Fibroblast of the aortic adventitia (primary cell): ENCODE results near the gene WDR64. TPM values are rescaled to one million over a fixed set of nuclear protein-coding genes. Genes with fewer than 3 reads are reported as not detected.
A peak's percentile ranks its signal among the peaks of the same experiment; 100 is the strongest.

Experiments
- DNase-seq: peaks from one replicate; pipeline ENCODE4 v3.0.0-alpha.2; 2010; ENCODE audit warnings: low read depth
- H3K4me3 ChIP-seq: 2 replicates; pipeline ENCODE4 v1.5.1; 2011; ENCODE audit warnings: low read depth, mild to moderate bottlenecking, control low read depth, low read length, moderate library complexity
- total RNA-seq: library from RNA; depleted of rRNA; stranded (reverse); fragments of >200 nt; gene quantifications from 2 replicates; pipeline ENCODE4 v1.2.3, GENCODE V29; 2012; ENCODE audit warnings: low replicate concordance
- TF ChIP-seq, protein P1 (sequence below): IDR thresholded peaks from 2 replicates; pipeline ENCODE4 v1.5.1; 2011; ENCODE audit warnings: mild to moderate bottlenecking, low read length, control low read depth, inconsistent platforms; ENCODE audit not compliant: insufficient read depth

WDR64 gene
- total RNA-seq, 1 donor: not detected

DNA sequence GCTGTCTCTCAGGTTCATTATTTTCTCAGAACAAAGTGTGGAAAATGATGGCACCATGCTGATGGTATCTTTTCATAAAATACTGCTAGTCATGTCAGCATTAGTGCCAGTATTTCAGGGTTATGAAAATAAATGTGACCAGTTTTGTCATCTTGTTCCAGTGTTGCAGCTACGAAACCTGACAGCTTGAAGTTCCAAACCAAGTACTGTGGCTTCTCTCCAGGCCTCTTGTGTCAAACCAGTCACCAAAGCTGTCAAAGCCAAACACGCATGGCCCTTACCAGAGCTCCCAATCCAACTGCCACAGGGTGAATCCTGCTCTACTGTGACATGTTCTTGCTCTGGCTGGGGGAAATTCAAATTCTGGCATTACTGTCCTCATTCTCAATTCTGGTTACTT, 175.2 kb downstream of the WDR64 start:
- H3K4me3 ChIP-seq: no peak overlapping the region
- TF ChIP-seq, protein P1, sequence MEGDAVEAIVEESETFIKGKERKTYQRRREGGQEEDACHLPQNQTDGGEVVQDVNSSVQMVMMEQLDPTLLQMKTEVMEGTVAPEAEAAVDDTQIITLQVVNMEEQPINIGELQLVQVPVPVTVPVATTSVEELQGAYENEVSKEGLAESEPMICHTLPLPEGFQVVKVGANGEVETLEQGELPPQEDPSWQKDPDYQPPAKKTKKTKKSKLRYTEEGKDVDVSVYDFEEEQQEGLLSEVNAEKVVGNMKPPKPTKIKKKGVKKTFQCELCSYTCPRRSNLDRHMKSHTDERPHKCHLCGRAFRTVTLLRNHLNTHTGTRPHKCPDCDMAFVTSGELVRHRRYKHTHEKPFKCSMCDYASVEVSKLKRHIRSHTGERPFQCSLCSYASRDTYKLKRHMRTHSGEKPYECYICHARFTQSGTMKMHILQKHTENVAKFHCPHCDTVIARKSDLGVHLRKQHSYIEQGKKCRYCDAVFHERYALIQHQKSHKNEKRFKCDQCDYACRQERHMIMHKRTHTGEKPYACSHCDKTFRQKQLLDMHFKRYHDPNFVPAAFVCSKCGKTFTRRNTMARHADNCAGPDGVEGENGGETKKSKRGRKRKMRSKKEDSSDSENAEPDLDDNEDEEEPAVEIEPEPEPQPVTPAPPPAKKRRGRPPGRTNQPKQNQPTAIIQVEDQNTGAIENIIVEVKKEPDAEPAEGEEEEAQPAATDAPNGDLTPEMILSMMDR: no peak
- DNase-seq: no peak

DNA sequence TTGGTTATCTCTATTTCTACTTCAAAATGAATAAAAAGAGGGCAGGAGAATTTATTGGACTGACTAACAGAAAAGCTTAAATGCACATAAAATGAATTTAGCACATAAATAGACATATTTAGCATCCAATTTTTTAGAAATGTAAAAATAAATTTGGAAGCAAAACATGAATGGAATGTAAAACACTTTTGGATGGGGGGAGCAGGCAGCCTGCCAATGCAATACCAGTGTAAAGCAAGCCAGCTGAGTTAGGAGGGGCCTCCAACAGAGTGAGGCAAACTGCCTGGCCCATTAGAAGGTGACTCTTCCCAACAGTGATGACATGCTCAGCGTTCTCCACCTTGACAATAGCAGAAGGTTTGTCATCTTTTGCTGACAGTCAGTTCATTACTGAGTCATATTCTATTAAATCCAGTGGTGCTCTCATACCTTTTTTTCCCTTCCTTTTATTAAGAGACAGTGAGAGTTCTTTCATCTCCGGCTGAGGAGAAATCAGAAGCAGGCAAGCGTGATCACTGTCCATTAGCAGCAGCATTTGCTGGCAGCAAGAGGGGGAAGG, 176.5 kb downstream of the WDR64 start:
- TF ChIP-seq, protein P1: no peak
- peak; percentile 65 for DNase-seq
- H3K4me3 ChIP-seq: no peak overlapping the region

- TF ChIP-seq, protein P1: no peak
- no peak overlapping the region for H3K4me3 ChIP-seq
- no peak for DNase-seq
These were observed 177.4 kb downstream of the WDR64 start for GRCh38 chr1:241829468-241829867.

GRCh38 chr1:241834733-241835377, 182.8 kb downstream of the WDR64 start:
- H3K4me3 ChIP-seq: no peak overlapping the region
- TF ChIP-seq, protein P1: peak; percentile 88
- DNase-seq: peak; percentile 77

DNA sequence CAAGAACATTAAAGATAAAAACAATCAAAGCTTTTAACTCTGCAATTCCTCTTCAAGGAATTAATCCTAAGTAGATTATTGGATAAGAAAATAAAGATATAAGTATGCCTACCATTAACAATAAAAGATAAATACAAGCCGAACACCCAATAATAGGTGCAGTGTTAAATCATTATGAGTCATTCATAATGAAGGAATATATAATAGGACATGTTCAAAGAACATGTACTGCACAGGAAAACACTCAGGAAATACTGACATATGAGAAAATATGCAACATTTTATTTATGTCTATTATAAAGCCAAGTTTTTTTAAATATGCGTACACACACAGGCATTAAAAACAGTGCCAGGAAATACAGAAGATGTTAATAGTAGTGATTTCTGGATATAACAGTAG, 184.9 kb downstream of the WDR64 start:
- TF ChIP-seq, protein P1: no peak
- DNase-seq: no peak
- no peak overlapping the region for H3K4me3 ChIP-seq

GRCh38 chr1:241837416-241837815, 185.3 kb downstream of the WDR64 start:
- DNase-seq: no peak
- H3K4me3 ChIP-seq: no peak overlapping the region
- TF ChIP-seq, protein P1: no peak
